ENCODE data around the gene ODAD4.

Gene ODAD4

DNA sequence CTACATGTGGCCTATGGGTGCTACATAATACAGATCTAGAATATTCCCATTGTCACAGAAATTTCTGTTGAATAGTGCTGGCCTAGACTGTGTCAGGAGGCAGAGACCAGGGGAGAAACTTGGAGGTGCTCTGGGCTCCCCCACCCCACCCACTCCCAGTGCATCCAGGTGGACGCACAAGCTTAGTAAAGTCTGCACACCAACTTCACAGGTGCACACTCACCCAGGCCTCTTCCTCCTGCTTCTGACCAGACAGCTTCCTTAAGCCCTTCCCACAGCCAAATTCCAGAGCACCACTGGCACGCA is 28.6 kb downstream of the ODAD4 start:
- no peaks in the 10 kb centered on the region for H3K4me1 ChIP-seq
- H2AFZ ChIP-seq, result no peak overlapping the region
- TF ChIP-seq, protein P1, sequence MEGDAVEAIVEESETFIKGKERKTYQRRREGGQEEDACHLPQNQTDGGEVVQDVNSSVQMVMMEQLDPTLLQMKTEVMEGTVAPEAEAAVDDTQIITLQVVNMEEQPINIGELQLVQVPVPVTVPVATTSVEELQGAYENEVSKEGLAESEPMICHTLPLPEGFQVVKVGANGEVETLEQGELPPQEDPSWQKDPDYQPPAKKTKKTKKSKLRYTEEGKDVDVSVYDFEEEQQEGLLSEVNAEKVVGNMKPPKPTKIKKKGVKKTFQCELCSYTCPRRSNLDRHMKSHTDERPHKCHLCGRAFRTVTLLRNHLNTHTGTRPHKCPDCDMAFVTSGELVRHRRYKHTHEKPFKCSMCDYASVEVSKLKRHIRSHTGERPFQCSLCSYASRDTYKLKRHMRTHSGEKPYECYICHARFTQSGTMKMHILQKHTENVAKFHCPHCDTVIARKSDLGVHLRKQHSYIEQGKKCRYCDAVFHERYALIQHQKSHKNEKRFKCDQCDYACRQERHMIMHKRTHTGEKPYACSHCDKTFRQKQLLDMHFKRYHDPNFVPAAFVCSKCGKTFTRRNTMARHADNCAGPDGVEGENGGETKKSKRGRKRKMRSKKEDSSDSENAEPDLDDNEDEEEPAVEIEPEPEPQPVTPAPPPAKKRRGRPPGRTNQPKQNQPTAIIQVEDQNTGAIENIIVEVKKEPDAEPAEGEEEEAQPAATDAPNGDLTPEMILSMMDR (IDR thresholded peaks at IDR 0.05), result no peak
- no peaks in the 10 kb centered on the region for H3K27me3 ChIP-seq (ENCODE audit: control insufficient read depth, insufficient read depth, low read length)
- no peaks in the 10 kb centered on the region for H3K79me2 ChIP-seq
- H3K9ac ChIP-seq, result no peak overlapping the region
- H3K27ac ChIP-seq, result no peak overlapping the region
- H3K9me3 ChIP-seq (ENCODE audit: control insufficient read depth, low read length), result no peaks in the 10 kb centered on the region
- no peak overlapping the region for H3K4me3 ChIP-seq (ENCODE audit: low read depth, low read length)
- no peak overlapping the region for H3K4me2 ChIP-seq (ENCODE audit: low read length)
- no peaks in the 10 kb centered on the region for H3K36me3 ChIP-seq (ENCODE audit: control insufficient read depth, insufficient read depth, low read length)

DNA sequence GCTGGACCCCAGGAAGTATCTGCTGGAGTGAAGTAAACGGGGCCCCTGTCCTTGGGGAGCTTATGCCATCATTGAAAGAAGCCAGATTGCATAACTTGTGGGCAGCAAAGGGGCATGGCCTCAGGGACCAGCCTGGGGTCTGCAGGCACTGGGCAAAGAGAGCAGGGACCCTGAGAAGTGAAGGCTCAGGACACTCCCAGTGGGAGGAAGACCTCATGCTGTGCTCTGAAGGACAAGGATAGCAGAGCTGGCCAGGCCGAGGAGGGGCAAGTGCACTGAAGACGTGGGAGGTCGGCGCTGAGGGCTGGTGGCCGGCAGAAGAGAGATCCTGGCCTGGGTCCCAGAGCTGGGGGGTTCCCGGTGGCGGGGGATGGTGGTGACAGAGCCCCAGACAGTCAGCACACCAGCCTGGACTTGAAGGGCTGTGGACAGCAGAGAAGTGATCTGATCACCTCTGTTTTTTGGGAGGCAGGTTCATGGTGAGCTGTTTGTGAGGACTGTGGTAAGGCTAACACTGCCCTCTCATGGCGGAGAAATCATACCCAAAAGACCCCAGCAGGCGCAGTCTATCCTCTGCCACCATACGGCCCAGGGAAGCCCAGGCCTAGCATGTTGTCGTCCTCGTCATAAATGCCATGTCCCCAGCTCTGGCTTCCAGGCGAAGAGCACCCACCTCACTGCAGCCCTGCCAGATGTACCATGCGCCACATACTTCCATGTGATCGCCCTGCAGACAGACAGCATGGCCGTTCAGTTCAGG is 29.1 kb downstream of the ODAD4 start:
- H2AFZ ChIP-seq, result peak overlapping the region; percentile 9
- H3K4me2 ChIP-seq (ENCODE audit: low read length), result no peak overlapping the region
- no peaks in the 10 kb centered on the region for H3K4me1 ChIP-seq
- H3K79me2 ChIP-seq, result no peaks in the 10 kb centered on the region
- H3K36me3 ChIP-seq (ENCODE audit: control insufficient read depth, insufficient read depth, low read length), result no peaks in the 10 kb centered on the region
- TF ChIP-seq, protein P1 (IDR thresholded peaks at IDR 0.05), result no peak
- H3K27ac ChIP-seq, result no peak overlapping the region
- no peaks in the 10 kb centered on the region for H3K27me3 ChIP-seq (ENCODE audit: control insufficient read depth, insufficient read depth, low read length)
- H3K4me3 ChIP-seq (ENCODE audit: low read depth, low read length), result no peak overlapping the region
- no peak overlapping the region for H3K9ac ChIP-seq
- H3K9me3 ChIP-seq (ENCODE audit: control insufficient read depth, low read length), result no peaks in the 10 kb centered on the region

DNA sequence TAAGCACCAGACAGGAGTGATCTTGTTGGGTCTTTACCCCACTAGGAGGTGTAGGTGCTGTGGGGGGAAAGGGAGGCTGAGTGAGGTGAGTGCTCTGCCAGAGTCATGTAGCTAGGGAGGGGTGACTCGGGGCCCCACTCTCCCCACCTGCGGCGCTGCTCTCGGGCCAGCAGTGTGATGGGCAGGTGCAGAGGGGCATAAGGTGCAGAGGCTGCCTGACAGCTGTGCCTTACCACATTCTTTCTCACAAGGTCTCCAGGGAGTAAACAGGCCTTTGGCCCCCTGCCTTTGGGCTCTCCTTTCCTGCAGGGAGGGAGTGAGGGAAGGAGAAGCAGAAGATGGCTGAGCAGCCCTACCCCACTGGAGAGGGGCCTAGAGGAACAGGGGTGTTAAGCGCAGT is 31.7 kb downstream of the ODAD4 start:
- H3K36me3 ChIP-seq (ENCODE audit: control insufficient read depth, insufficient read depth, low read length), result no peaks in the 10 kb centered on the region
- no peaks in the 10 kb centered on the region for H3K27me3 ChIP-seq (ENCODE audit: control insufficient read depth, insufficient read depth, low read length)
- no peaks in the 10 kb centered on the region for H3K79me2 ChIP-seq
- TF ChIP-seq, protein P1 (IDR thresholded peaks at IDR 0.05), result no peak
- H3K4me3 ChIP-seq (ENCODE audit: low read depth, low read length), result no peak overlapping the region
- no peak overlapping the region for H3K27ac ChIP-seq
- H3K4me2 ChIP-seq (ENCODE audit: low read length), result no peak overlapping the region
- H2AFZ ChIP-seq, result no peak overlapping the region
- H3K9me3 ChIP-seq (ENCODE audit: control insufficient read depth, low read length), result no peaks in the 10 kb centered on the region
- H3K4me1 ChIP-seq, result peaks cover 4% of the 10 kb centered on the region
- no peak overlapping the region for H3K9ac ChIP-seq

DNA sequence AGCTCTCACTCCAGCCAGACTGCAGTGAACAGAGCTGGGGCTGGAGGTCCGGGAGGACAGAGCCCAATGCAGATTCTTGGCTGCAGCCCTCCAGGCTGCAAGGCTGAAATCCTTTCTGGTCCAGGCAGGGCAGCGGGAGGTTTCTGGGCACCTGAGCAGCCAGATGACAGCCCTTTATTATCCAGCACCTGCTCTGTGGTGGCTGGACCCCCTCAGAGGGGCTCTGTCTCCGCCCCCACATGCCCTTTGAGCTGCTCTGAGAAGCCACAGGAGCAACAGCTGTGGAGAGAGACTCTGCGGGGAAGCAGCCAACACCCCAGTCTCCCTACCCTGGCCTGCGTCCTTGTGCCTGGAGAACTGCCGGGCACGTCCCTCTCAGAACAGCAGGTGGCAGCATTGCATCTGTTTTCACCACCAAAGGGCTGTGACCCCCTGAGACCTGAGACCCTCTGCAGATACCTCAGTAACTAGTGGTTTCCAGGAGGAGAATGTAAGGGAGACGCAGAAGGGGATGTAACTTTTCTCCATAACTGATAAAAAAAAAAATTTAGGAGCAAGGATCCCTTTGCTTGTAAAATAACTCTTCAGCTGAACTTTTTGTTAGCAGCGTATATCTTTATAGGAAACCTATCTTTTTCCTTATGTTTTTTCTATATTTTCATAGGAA is 32.5 kb downstream of the ODAD4 start:
- H3K9me3 ChIP-seq (ENCODE audit: control insufficient read depth, low read length), result no peaks in the 10 kb centered on the region
- H3K4me1 ChIP-seq, result peaks cover 4% of the 10 kb centered on the region
- no peak overlapping the region for H3K27ac ChIP-seq

More for the DNA sequence above, 32.5 kb downstream of the ODAD4 start:
- Histone ChIP-seq H3K4me2 (ENCODE audit: low read length) (no peak overlapping the region), H3K79me2 (no peaks in the 10 kb centered on the region), H3K36me3 (ENCODE audit: control insufficient read depth, insufficient read depth, low read length) (no peaks in the 10 kb centered on the region), H3K9ac (no peak overlapping the region), H2AFZ (no peak overlapping the region), H3K4me3 (ENCODE audit: low read depth, low read length) (no peak overlapping the region), H3K27me3 (ENCODE audit: control insufficient read depth, insufficient read depth, low read length) (no peaks in the 10 kb centered on the region)
- TF ChIP-seq, protein P1 (IDR thresholded peaks at IDR 0.05), result peak; percentile 83

Measured in parathyroid adenoma (tissue), 2 donors.